HTERT RPE-1 (cell line): ENCODE results near the gene CDC42BPB.

ENCODE experiments used
- in situ Hi-C: fragments of 300-500 bp; cut with MboI; formaldehyde crosslinking; loops from 4 replicates; pipeline ENCODE4 v1.14.3; 2020; ENCODE audit warnings: low sequenced_read_pairs

Gene CDC42BPB

GRCh38 chr14:102888748-102889147 is 168.6 kb downstream of the CDC42BPB start:
- in situ Hi-C loops: no loop called here

DNA sequence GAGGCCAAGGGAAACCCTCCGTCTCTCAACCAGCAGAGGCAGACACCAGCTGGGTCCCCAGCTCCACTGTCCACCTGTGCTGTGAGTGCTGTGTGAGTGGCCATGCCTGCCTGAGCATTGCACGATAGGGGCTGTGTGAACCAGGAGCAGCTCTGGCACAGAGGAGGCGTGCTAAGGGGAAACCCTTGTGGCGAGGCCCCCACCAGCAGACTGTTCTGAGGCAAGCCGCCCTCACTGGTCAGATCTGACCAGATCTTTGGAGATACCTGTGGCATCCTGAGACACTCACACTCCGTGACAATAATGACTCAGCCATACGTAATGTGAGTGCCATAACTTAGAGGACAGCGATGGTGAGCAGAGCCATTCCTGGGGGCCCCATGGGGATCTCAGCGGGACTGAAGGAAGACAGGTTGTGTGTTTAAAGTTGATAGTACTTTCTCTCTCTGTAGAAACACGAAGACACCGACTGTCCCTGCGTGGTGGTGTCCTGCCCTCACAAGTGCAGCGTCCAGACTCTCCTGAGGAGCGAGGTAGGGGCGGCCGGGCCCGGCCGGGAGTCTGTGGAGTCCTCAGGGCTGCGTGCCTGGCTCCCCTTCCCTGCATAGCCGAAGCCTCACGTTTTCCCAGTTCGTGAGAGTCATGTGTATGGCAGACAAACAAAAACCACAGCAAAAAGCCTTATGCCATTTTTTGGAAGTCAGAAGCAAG is 171.5 kb downstream of the CDC42BPB start:
- in situ Hi-C loops: no loop called here

DNA sequence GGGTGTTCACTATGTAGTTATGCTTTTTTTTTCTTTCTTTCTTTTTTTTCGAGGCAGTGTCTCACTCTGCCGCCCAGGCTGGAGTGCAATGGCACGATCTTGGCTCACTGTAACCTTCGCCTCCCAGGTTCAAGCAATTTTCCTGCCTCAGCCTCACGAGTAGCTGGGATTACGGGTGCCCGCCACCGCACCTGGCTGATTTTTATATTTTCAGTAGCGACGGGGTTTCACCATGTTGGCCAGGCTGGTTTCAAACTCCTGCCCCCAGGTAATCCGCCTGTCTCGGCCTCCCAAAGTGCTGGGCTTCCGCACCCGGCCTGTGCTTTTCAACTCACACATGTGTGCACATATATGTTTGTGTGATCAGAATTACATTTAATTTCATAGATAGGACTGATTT is 173.8 kb downstream of the CDC42BPB start:
- in situ Hi-C loops: no loop called here

DNA sequence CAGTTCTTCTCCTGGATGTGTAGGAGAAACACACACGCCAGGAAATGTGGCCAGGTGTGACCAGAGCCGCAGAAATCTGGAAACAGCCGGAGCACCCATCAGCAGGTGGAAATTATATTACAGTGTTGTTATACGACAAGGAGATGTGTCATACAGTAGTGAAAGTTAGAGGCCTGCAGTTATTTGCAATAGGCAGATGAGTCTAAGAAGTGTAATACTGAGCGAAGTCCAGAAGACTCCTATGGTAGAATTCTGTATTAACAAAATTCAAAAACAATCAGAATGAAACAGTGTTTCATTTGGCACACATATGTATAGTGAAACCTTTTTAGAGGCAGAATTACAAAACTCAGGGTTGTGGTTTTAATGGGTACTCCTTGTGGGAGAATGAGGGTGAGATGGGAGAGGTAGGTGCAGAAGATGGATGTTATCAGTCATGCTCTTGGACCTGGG is 174.2 kb downstream of the CDC42BPB start:
- in situ Hi-C loops: no loop called here
